CD4-positive, CD25-positive, alpha-beta regulatory T cell (primary cell): ENCODE data around the gene WDR70. TPM values are rescaled to one million over a fixed set of nuclear protein-coding genes. Genes with fewer than 3 reads are reported as not detected.

Experiments
- ATAC-seq, 2 donors: fragments of 150-1000 bp; cut with Tn5 transposase; one replicate each; pipeline ENCODE4 v1.10.0; 2021; ENCODE audit warnings: low read depth in 2 of 2, moderate number of reproducible peaks in 2 of 2, moderate library complexity in 1 of 2
- DNase-seq, 3 donors: peaks; one replicate each; pipeline versions ENCODE4 v3.0.0 to v3.0.0-alpha.2; 2012 to 2022; ENCODE audit warnings: mixed read lengths in 1 of 3
- H3K27ac ChIP-seq: one replicate; pipeline ENCODE4 v1.7.0; 2013; ENCODE audit warnings: mild to moderate bottlenecking, low read length; ENCODE audit not compliant: insufficient read depth, poor library complexity, severe bottlenecking
- H3K27me3 ChIP-seq: one replicate; pipeline ENCODE4 v1.7.0; 2013; ENCODE audit warnings: low read length; ENCODE audit not compliant: control insufficient read depth, insufficient read depth
- H3K36me3 ChIP-seq: one replicate; pipeline ENCODE4 v1.7.0; 2013; ENCODE audit warnings: mild to moderate bottlenecking, low read length, moderate library complexity; ENCODE audit not compliant: control insufficient read depth, insufficient read depth
- H3K4me1 ChIP-seq: 2 replicates; pipeline ENCODE4 v1.7.0; 2013; ENCODE audit warnings: mild to moderate bottlenecking, low read length; ENCODE audit not compliant: insufficient read depth, control insufficient read depth, poor library complexity, severe bottlenecking
- H3K4me3 ChIP-seq: one replicate; pipeline ENCODE4 v1.7.0; 2013; ENCODE audit warnings: low read depth, mild to moderate bottlenecking, low read length, moderate library complexity
- H3K9me3 ChIP-seq, 2 experiments: 1 replicate in 1 of 2; 2 replicates in 1 of 2; pipeline ENCODE4 v1.7.0; 2013; ENCODE audit warnings: low read length in 2 of 2, mild to moderate bottlenecking in 1 of 2, moderate library complexity in 1 of 2; ENCODE audit not compliant: control insufficient read depth in 2 of 2
- H3K27ac Mint-ChIP-seq, 3 donors: one replicate each; pipeline ENCODE4 v1.8.0; 2020 to 2022; ENCODE audit warnings: mild to moderate bottlenecking in 3 of 3, mixed read lengths in 3 of 3, moderate library complexity in 2 of 3
- H3K27me3 Mint-ChIP-seq: one replicate; pipeline ENCODE4 v1.8.0; 2022; ENCODE audit warnings: mild to moderate bottlenecking, mixed read lengths
- H3K36me3 Mint-ChIP-seq: one replicate; pipeline ENCODE4 v1.8.0; 2020; ENCODE audit warnings: mixed read lengths
- H3K4me1 Mint-ChIP-seq, 4 donors: one replicate each; pipeline ENCODE4 v1.8.0; 2020 to 2022; ENCODE audit warnings: mixed read lengths in 4 of 4, mild to moderate bottlenecking in 1 of 4
- H3K4me3 Mint-ChIP-seq, 4 donors: one replicate each; pipeline ENCODE4 v1.8.0; 2020 to 2022; ENCODE audit warnings: mild to moderate bottlenecking in 4 of 4, mixed read lengths in 4 of 4, moderate library complexity in 3 of 4
- H3K9me3 Mint-ChIP-seq, 7 donors: one replicate each; pipeline ENCODE4 v1.8.0; 2020 to 2022; ENCODE audit warnings: mixed read lengths in 7 of 7, mild to moderate bottlenecking in 3 of 7, moderate library complexity in 2 of 7
- polyA plus RNA-seq, 4 donors: library from polyadenylated mRNA; unstranded; fragments of 300-500 nt; fragmentation: Illumina TruSeq; gene quantifications; one replicate each; pipeline ENCODE4 v1.2.3, GENCODE V29; 2021
- total RNA-seq: library from RNA; stranded (reverse); gene quantifications from one replicate; pipeline ENCODE4 v1.2.3, GENCODE V29; 2022

Gene WDR70
- total and polyA plus RNA-seq, 5 donors from 2014 or later, result 15.9 to 35.3 (median 24.9) TPM

DNA sequence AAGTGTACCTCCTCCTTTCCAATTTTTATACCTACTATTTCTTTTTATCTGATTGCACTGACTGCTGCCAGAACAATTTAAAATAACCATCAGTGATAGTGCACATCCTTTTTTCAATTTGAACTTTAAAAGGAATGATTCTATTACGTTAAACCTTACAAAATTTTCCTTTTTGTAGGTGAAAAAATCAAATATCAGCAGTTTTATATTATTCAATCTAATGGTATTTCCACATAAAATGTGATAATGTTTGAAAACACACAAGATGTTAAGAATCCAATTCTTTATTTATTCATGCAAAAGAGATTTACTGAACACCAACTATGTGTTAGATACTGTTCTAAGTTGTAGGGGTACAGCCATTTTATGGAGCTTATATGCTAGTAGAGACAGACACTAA, 355.0 kb downstream of the WDR70 start:
- no peak overlapping the region for H3K27ac ChIP-seq
- H3K4me1 ChIP-seq, result no peaks in the 10 kb centered on the region
- Mint-ChIP-seq H3K27me3 (no peaks in the 10 kb centered on the region), H3K4me3 (no peak overlapping the region), H3K27ac (no peak overlapping the region), H3K9me3 (no peaks in the 10 kb centered on the region), H3K36me3 (peaks cover 47% of the 10 kb centered on the region), H3K4me1 (peaks cover 0 to 12% (median 4%) of the 10 kb centered on the region in 4 donors)
- DNase-seq (no peak), ATAC-seq (no peak)
- H3K27me3 ChIP-seq, result no peaks in the 10 kb centered on the region
- peaks cover 14% of the 10 kb centered on the region for H3K36me3 ChIP-seq
- no peak overlapping the region for H3K4me3 ChIP-seq
- H3K9me3 ChIP-seq, result no peaks in the 10 kb centered on the region

DNA sequence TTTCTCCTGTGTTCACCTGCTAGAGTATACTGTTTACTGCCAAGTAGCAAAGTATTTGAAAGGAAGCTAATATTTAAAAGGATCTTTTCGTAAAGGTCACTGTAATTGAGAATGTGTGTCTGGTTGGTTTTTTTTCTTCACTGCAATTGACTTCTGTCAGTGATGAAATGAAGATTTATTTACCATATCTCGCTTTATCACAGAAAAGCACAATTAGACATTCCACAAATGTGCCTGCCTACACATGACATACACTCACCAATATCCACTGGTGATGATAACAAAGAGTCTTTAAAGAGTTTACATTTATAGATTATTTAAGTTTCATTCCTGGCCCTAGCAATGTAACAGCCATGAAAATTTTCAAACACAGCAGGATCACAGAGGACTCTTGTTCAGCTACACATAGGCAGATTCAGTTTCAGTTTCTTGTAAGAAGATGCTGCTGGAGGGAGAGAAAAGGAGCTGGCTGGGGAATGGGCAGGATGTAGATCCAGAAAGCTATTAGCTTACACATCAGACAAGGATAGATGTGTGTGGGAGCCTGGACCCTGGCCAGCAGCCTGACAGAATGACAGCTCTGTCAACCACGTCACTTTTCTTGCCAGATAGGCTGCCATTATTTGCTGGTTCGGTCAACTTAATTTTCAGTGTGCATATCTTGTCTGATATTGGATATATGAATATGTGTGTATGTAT, 356.7 kb downstream of the WDR70 start:
- Mint-ChIP-seq H3K27ac (no peak overlapping the region), H3K9me3 (no peaks in the 10 kb centered on the region), H3K4me1 (peaks cover 0 to 12% (median 4%) of the 10 kb centered on the region in 4 donors), H3K4me3 (no peak overlapping the region), H3K27me3 (no peaks in the 10 kb centered on the region), H3K36me3 (peaks cover 48% of the 10 kb centered on the region)
- H3K4me3 ChIP-seq, result no peak overlapping the region
- no peaks in the 10 kb centered on the region for H3K9me3 ChIP-seq
- H3K27ac ChIP-seq, result no peak overlapping the region
- ATAC-seq (no peak), DNase-seq (no peak)
- no peaks in the 10 kb centered on the region for H3K4me1 ChIP-seq
- H3K27me3 ChIP-seq, result no peaks in the 10 kb centered on the region
- H3K36me3 ChIP-seq, result peaks cover 10% of the 10 kb centered on the region

DNA sequence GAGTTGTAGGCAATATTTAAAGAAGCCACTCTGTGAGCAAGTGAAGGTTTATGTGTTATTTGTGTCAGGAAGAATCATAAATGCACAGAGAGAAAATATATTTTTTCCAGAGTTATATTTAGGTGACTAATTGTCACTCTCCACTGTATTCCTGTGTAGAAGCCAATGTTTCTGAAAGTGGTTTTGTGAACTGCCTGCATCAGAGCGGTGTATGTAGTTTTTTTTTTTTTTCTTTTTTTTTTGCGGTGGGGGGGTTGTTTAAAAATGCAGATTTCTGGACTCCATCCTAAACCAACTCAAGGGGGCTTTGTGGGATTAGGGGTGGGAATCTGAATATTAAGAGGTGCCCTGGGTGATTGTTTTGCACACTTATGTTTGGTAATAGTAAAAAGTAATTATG, 357.3 kb downstream of the WDR70 start:
- H3K27ac ChIP-seq, result no peak overlapping the region
- Mint-ChIP-seq H3K4me1 (peaks cover 0 to 12% (median 4%) of the 10 kb centered on the region in 4 donors), H3K27ac (no peak overlapping the region), H3K27me3 (no peaks in the 10 kb centered on the region), H3K4me3 (no peak overlapping the region), H3K36me3 (peaks cover 48% of the 10 kb centered on the region), H3K9me3 (no peaks in the 10 kb centered on the region)
- H3K27me3 ChIP-seq, result no peaks in the 10 kb centered on the region
- no peak overlapping the region for H3K4me3 ChIP-seq
- no peak for ATAC-seq
- H3K36me3 ChIP-seq, result peaks cover 8% of the 10 kb centered on the region
- DNase-seq, result no peak
- H3K9me3 ChIP-seq, result no peaks in the 10 kb centered on the region
- no peaks in the 10 kb centered on the region for H3K4me1 ChIP-seq

DNA sequence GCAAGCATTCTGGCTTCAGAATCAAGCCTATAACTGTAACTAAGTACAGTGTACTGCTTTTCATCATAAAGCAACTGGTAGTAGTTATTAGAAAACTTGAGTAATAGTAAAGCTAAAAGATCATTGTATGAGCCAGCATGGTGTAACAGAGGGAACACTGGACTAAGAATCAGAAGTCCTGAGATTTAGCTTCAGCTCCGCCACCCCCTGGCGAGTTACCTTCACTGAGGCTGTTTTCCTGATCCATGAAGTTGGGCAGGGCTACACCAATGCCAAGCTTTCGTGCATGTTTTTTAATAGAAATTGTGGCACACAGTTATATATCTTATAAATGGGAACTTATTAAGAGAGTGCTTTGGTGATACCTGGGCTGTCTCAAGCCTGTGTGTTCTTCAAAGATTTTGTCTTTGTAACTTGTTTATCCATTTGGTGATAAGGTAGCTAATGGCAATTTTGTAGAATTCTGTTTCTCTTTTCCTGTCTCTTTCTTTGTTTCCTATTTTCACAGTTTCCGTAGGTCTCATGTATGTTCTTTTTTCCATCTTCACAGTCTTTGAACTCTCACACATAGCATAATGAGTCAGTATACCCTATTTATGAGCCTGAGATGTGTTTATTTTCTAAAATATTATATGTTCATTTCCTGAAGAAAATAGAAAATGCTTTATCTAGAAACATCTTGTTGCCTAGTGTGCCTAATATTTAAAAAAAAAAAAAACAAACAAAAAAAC, 358.4 kb downstream of the WDR70 start:
- no peak overlapping the region for H3K27ac Mint-ChIP-seq

DNA sequence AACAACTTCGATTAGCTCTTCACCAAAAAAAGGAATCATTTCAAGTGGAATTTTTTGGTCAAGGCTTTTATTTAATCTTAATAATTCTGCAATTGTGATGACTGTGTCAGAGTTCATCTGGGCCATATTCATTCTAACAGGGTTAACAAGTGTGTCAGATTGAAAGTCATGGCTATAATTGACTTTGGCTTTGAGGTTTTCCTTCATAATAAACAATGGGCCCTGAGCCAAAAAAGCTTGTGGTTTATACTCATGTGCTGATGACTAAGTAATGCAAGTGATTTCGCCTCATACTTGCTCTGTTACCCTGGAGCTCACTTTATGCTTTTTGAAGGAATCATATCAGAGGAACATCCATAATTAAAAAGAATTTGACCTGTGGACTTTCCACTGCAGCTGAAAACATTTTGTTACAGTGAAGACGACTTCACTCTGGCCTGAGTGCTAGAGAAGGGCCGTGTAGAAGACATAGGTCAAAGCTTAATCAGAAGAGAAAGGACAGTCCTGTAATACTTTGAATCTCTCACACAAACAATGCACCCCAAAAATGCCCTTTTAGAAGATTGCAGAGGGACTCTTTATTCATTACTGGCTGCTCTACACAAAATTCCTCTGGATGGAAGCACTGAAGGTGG, 359.1 kb downstream of the WDR70 start:
- H3K4me1 Mint-ChIP-seq, result peaks cover 0 to 12% (median 4%) of the 10 kb centered on the region in 4 donors
- H3K9me3 ChIP-seq, result no peaks in the 10 kb centered on the region
- H3K27me3 Mint-ChIP-seq, result no peaks in the 10 kb centered on the region
- H3K9me3 Mint-ChIP-seq, result peaks cover 0 to 3% (median 0%) of the 10 kb centered on the region in 7 donors
- ATAC-seq, result peak; percentile 34 to 47
- no peaks in the 10 kb centered on the region for H3K4me1 ChIP-seq
- no peaks in the 10 kb centered on the region for H3K27me3 ChIP-seq
- H3K4me3 ChIP-seq, result no peak overlapping the region
- H3K27ac Mint-ChIP-seq, result no peak overlapping the region
- peaks cover 57% of the 10 kb centered on the region for H3K36me3 Mint-ChIP-seq
- H3K27ac ChIP-seq, result no peak overlapping the region
- DNase-seq, result peak in 1 of 3 donors; percentile 54
- no peak overlapping the region for H3K4me3 Mint-ChIP-seq
- H3K36me3 ChIP-seq, result peaks cover 7% of the 10 kb centered on the region

More for the DNA sequence above, 358.4 kb downstream of the WDR70 start:
- no peaks in the 10 kb centered on the region for H3K27me3 ChIP-seq
- ATAC-seq (no peak), DNase-seq (no peak)
- peaks cover 5% of the 10 kb centered on the region for H3K36me3 ChIP-seq
- no peaks in the 10 kb centered on the region for H3K4me1 ChIP-seq
- H3K9me3 ChIP-seq, result no peaks in the 10 kb centered on the region
- Mint-ChIP-seq H3K4me1 (peaks cover 0 to 12% (median 4%) of the 10 kb centered on the region in 4 donors), H3K9me3 (peaks cover 0 to 2% (median 0%) of the 10 kb centered on the region in 7 donors), H3K4me3 (no peak overlapping the region), H3K27me3 (no peaks in the 10 kb centered on the region), H3K36me3 (peaks cover 52% of the 10 kb centered on the region)
- no peak overlapping the region for H3K27ac ChIP-seq
- H3K4me3 ChIP-seq, result no peak overlapping the region

DNA sequence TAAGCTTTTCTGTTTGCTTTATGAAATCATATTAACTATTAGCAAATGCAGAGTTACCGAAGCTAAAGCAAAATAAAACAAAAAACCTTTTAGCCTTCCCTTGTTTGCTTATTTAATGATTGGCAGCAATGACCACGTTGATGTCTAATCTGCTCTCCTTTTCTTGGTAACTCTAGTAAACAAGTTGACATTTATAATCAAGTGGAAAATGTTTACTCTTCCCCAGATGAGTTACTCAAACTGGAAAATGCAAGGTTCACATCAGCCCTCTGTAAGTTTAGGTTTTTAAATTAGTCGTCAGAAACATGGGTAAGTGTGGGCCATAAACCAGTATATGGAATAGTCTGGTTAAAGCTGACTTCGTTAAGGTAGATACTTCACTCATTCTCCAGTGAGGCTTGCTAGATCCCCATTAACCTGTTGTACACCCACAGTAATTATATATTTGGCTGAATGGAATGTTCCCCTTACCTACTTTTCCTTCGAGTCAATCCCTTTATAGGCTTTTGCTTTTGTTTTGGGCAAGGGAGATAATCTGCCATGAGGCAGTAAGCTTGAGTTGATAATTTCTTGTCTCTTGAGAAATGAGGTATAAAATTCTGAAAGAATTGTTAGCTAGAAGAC, 359.9 kb downstream of the WDR70 start:
- Mint-ChIP-seq H3K9me3 (peaks cover 0 to 4% (median 0%) of the 10 kb centered on the region in 7 donors), H3K27ac (no peak overlapping the region), H3K4me3 (no peak overlapping the region), H3K4me1 (peaks cover 0 to 12% (median 4%) of the 10 kb centered on the region in 4 donors), H3K27me3 (no peaks in the 10 kb centered on the region), H3K36me3 (peaks cover 59% of the 10 kb centered on the region)
- Histone ChIP-seq H3K4me3 (no peak overlapping the region), H3K27me3 (no peaks in the 10 kb centered on the region), H3K36me3 (peaks cover 7% of the 10 kb centered on the region), H3K27ac (no peak overlapping the region), H3K4me1 (no peaks in the 10 kb centered on the region), H3K9me3 (no peaks in the 10 kb centered on the region)
- DNase-seq, result no peak
- no peak for ATAC-seq

DNA sequence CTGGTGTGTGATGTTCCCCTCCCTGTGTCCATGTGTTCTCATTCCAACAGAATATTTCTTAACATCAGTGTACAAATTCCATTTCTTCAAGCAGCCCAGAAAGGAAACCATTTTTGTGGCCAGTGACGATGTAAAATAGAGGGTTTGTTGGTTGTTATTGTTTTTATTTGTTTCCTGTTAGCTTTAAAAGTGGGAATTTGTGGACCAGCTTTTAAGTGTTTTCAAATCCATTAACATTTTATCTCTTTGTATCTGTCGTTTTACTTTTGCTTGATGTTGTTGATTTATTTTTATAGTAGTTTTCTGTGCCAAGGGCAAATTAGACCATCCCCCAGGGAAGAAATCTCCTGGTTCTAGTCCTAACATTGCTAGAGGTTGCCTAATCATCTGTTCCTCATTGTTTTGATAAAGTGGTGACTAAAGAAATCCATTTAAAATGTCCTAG, 360.7 kb downstream of the WDR70 start:
- H3K27me3 ChIP-seq, result no peaks in the 10 kb centered on the region
- peak overlapping the region in 1 of 3 donors; percentile 26 for H3K27ac Mint-ChIP-seq
- H3K4me3 Mint-ChIP-seq, result no peak overlapping the region
- peaks cover 7% of the 10 kb centered on the region for H3K36me3 ChIP-seq
- peaks cover 60% of the 10 kb centered on the region for H3K36me3 Mint-ChIP-seq
- no peak overlapping the region for H3K4me3 ChIP-seq
- H3K27ac ChIP-seq, result no peak overlapping the region
- no peak for ATAC-seq
- H3K4me1 Mint-ChIP-seq, result peaks cover 0 to 12% (median 4%) of the 10 kb centered on the region in 4 donors
- no peaks in the 10 kb centered on the region for H3K4me1 ChIP-seq
- no peaks in the 10 kb centered on the region for H3K27me3 Mint-ChIP-seq
- peaks cover 0 to 7% (median 3%) of the 10 kb centered on the region in 7 donors for H3K9me3 Mint-ChIP-seq
- no peak for DNase-seq
- H3K9me3 ChIP-seq, result no peaks in the 10 kb centered on the region
